GM21825 (cell line): ENCODE data around the gene UTP4.

Source experiments
- ATAC-seq: cut with Tn5 transposase; IDR thresholded peaks from one replicate; pipeline ENCODE4 v1.9.1; 2021; ENCODE audit warnings: mild to moderate bottlenecking, moderate library complexity; ENCODE audit not compliant: unreplicated experiment

Gene UTP4

GRCh38 chr16:69169607-69170352 lies 37.3 kb downstream of the UTP4 start:
- no peak for ATAC-seq

GRCh38 chr16:69171325-69172084 lies 39.1 kb downstream of the UTP4 start:
- no peak for ATAC-seq

- ATAC-seq, result no peak
Observed at GRCh38 chr16:69176033-69176800, 43.8 kb downstream of the UTP4 start.

- no peak for ATAC-seq
Observed at GRCh38 chr16:69179328-69180010, 47.0 kb downstream of the UTP4 start.

GRCh38 chr16:69180011-69180338 lies 47.5 kb downstream of the UTP4 start:
- ATAC-seq, result no peak

- ATAC-seq, result no peak
Observed at GRCh38 chr16:69182730-69183416, 50.4 kb downstream of the UTP4 start.

- peak; percentile 82 for ATAC-seq
Observed at GRCh38 chr16:69186642-69187445, 54.4 kb downstream of the UTP4 start, which contains the start of gene SNTB2. Gene SNTB2, plus strand, starts transcription at chr16:69187164. Its CDS starts 3 bp downstream, at chr16:69187167.

- peak; percentile 26 for ATAC-seq
Observed at GRCh38 chr16:69187446-69188235, 55.2 kb downstream of the UTP4 start.

GRCh38 chr16:69188236-69188549 lies 55.7 kb downstream of the UTP4 start:
- no peak for ATAC-seq

- no peak for ATAC-seq
Observed at GRCh38 chr16:69188716-69189115, 56.3 kb downstream of the UTP4 start.

- no peak for ATAC-seq
Observed at GRCh38 chr16:69190046-69190588, 57.7 kb downstream of the UTP4 start.

- ATAC-seq, result no peak
Observed at GRCh38 chr16:69190598-69190997, 58.1 kb downstream of the UTP4 start.

GRCh38 chr16:69191136-69191535 lies 58.7 kb downstream of the UTP4 start:
- no peak for ATAC-seq

GRCh38 chr16:69193855-69194254 lies 61.4 kb downstream of the UTP4 start:
- no peak for ATAC-seq

- no peak for ATAC-seq
Observed at GRCh38 chr16:69194488-69194887, 62.0 kb downstream of the UTP4 start.

- ATAC-seq, result no peak
Observed at GRCh38 chr16:69195369-69196029, 63.0 kb downstream of the UTP4 start.

- no peak for ATAC-seq
Observed at GRCh38 chr16:69197573-69197972, 65.1 kb downstream of the UTP4 start.

- ATAC-seq, result no peak
Observed at GRCh38 chr16:69199382-69199781, 66.9 kb downstream of the UTP4 start.
